GM19099 (cell line): ENCODE measurements around the gene KBTBD8.

Source experiments
- POLR2A ChIP-seq: IDR thresholded peaks from 3 replicates; pipeline ENCODE4 v1.6.1; 2011; ENCODE audit warnings: low read depth; ENCODE audit not compliant: insufficient read length; ENCODE audit errors: extremely low read depth

KBTBD8 gene

GRCh38 chr3:67048067-67048714 is 50.1 kb downstream of the KBTBD8 start:
- TF ChIP-seq POLR2A: no peak

GRCh38 chr3:67048715-67049074 is 50.6 kb downstream of the KBTBD8 start:
- no peak for TF ChIP-seq POLR2A

DNA sequence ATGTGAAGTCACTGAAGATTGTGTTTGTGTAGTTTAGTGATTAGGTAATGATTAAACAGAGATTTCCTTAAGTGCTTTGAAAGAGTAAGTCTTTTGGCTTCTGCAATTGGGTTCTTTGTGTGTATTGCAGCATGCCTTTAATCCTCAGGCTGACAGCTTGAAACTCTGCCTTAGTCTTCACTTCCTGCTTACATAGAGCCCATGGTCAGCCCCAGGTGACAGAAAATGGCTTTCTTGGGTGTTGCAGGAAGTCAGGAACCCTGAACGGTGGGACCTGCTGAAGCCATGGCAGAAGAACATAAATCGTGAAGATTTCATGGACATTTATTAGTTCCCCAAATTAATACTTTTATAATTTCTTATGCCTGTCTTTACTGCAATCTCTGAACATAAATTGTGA is 61.3 kb downstream of the KBTBD8 start:
- TF ChIP-seq POLR2A: no peak
